Measurements from ENCODE around the gene RNF223.

DNA sequence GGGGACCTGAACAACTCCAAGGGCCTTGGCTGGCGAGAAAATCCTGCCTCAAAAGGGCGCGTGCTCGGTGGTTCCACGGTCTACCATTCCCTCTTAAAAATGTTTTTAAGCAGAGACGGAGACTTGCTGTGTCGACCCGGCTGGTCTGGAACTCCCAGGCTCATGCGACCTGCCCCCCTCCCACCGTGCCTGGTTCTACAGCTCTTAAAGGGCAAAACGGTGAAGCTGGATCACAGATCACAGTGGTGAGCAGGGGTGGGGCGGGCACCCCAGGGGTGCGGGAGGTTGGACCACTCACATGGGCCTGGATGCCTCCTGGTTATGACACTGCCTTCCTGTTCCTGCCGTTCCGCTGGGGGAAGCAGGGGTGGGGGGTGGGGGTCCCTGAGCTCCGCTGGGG lies 46.0 kb upstream of the RNF223 start:
- TF ChIP-seq POLR2AphosphoS5 (IDR thresholded peaks at IDR 0.05; ENCODE audit: low read depth, low read length) (no peak), SIN3A (IDR thresholded peaks at IDR 0.05; ENCODE audit: borderline replicate concordance, insufficient read depth, low read depth, low read length) (no peak)
- TF ChIP-seq, protein P1, sequence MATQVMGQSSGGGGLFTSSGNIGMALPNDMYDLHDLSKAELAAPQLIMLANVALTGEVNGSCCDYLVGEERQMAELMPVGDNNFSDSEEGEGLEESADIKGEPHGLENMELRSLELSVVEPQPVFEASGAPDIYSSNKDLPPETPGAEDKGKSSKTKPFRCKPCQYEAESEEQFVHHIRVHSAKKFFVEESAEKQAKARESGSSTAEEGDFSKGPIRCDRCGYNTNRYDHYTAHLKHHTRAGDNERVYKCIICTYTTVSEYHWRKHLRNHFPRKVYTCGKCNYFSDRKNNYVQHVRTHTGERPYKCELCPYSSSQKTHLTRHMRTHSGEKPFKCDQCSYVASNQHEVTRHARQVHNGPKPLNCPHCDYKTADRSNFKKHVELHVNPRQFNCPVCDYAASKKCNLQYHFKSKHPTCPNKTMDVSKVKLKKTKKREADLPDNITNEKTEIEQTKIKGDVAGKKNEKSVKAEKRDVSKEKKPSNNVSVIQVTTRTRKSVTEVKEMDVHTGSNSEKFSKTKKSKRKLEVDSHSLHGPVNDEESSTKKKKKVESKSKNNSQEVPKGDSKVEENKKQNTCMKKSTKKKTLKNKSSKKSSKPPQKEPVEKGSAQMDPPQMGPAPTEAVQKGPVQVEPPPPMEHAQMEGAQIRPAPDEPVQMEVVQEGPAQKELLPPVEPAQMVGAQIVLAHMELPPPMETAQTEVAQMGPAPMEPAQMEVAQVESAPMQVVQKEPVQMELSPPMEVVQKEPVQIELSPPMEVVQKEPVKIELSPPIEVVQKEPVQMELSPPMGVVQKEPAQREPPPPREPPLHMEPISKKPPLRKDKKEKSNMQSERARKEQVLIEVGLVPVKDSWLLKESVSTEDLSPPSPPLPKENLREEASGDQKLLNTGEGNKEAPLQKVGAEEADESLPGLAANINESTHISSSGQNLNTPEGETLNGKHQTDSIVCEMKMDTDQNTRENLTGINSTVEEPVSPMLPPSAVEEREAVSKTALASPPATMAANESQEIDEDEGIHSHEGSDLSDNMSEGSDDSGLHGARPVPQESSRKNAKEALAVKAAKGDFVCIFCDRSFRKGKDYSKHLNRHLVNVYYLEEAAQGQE (IDR thresholded peaks at IDR 0.05; ENCODE audit: insufficient read depth in 1 of 2, low read depth in 2 of 2, low read length in 1 of 2) = no peak

Data from Panc1 (cell line).